Choroid plexus epithelial cell (primary cell): Measurements from ENCODE around the gene PLSCR5.

Experiments
- DNase-seq: peaks from one replicate; pipeline ENCODE4 v3.0.0-alpha.2; 2010; ENCODE audit warnings: low read depth
- H3K4me3 ChIP-seq: 2 replicates; pipeline ENCODE4 v1.5.1; 2011; ENCODE audit warnings: low read depth, mild to moderate bottlenecking, control low read depth, low read length, moderate library complexity
- TF ChIP-seq, protein P1 (sequence below): conservative IDR thresholded peaks from 2 replicates; pipeline ENCODE4 v1.5.1; 2011; ENCODE audit warnings: low read depth, mild to moderate bottlenecking, control low read depth, inconsistent platforms, low read length, moderate library complexity

PLSCR5 gene

DNA sequence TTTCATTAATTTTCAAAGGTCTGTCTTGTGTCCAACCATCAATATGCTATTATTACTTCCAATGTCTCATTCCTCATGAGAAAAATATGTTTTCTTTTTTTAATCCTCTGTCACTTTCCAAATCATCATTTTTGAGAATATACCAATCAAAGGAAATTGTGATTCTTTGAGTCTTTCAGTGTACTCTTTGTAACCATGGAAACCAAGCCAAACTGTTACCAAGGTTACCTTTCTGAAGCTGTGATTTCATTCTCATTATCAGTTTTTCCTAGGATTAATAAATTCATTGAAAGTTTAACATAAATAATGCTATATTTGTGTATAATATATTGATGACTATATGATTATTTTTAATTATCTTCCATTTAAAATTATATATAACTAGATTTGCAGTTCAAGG is 16.6 kb upstream of the PLSCR5 start:
- TF ChIP-seq, protein P1, sequence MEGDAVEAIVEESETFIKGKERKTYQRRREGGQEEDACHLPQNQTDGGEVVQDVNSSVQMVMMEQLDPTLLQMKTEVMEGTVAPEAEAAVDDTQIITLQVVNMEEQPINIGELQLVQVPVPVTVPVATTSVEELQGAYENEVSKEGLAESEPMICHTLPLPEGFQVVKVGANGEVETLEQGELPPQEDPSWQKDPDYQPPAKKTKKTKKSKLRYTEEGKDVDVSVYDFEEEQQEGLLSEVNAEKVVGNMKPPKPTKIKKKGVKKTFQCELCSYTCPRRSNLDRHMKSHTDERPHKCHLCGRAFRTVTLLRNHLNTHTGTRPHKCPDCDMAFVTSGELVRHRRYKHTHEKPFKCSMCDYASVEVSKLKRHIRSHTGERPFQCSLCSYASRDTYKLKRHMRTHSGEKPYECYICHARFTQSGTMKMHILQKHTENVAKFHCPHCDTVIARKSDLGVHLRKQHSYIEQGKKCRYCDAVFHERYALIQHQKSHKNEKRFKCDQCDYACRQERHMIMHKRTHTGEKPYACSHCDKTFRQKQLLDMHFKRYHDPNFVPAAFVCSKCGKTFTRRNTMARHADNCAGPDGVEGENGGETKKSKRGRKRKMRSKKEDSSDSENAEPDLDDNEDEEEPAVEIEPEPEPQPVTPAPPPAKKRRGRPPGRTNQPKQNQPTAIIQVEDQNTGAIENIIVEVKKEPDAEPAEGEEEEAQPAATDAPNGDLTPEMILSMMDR, result no peak
- no peak overlapping the region for H3K4me3 ChIP-seq
- DNase-seq, result peak; percentile 12

DNA sequence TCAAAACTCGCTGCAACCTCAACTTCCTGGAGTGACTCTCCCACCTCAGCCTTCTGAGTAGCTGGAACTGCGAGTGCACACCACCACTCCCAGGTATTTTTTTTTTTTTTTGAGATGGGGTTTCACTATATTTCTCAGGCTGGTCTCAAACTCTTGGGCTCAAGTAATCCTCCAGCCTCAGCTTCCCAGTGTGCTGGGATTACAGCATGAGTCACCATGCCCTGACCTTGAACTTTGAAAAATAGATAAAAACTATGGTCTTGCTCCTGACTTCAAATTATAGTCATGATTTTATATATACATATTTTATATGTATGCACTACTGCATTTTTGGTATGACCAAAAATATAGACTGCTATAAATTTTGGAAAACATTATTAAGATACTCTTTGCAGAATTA is 6.9 kb upstream of the PLSCR5 start:
- DNase-seq, result no peak
- TF ChIP-seq, protein P1, result no peak
- no peak overlapping the region for H3K4me3 ChIP-seq

DNA sequence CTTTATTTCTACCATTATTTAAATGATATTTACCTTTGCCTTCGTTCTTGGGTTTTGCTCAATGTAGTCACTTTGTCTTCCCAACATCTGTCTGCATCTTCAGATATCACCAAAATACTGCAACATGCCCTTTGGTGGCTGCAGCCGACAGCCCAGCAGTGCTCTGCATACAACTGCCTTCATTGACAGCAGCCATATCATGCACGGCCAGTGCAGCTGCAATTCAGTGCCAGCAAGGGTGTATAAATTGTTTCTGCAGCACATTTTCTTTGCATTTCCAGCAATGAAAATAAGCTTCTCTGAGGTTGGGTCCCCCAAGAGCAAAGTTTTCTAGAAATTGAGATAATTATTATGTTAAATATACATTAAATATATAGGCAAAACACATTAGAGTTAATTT is 6.0 kb upstream of the PLSCR5 start:
- no peak for DNase-seq
- TF ChIP-seq, protein P1, result no peak
- no peak overlapping the region for H3K4me3 ChIP-seq

DNA sequence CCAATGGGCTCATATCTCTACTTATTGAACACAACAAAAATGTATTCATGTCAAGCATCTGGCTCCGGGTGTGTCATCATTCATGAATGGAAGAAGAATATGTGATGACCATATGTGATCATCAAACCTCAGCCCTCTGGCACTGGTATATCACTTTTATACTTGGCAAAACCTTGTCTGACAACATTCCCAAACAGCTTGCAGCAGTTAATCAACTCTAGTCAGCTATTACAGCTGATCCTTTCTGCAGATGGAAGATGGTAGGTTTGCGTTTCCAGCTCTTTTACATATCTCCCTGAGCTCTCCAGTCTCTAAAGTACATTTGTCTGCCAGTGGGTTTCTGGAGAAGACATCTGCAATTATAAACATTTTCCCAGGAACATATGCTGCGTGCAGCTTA is 6.6 kb downstream of the PLSCR5 start:
- TF ChIP-seq, protein P1, result no peak
- DNase-seq, result no peak

DNA sequence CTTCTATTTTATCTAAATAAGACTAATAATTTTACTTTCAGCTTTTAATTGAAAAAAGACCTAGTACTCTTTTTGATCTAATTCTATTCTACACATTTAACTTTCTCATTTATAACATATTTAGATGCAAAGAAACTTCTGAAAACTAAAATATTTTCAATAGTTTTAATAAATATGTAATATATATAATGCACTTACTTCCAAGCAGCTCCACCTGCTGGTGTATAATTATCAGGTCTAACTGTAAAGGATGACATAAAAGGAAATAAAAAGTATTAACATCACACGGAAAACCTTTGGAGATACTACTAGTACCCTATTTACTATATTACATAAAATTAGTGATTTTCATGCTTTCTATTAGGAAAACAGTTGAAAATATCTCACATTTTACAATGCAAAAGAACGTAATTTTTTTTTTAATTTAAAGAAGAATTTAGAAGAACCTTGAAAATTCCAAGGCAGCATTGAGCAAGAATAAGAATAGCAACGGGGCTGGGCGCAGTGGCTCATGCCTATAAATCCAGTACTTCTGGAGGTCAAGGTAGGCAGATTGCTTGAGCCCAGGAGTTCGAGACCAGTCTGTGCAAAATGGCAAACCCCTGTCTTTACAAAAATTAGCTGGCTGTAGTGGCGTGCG is 10.2 kb downstream of the PLSCR5 start:
- TF ChIP-seq, protein P1, result no peak
- H3K4me3 ChIP-seq, result no peak overlapping the region
- peak; percentile 65 for DNase-seq

More for the DNA sequence above, 6.6 kb downstream of the PLSCR5 start:
- H3K4me3 ChIP-seq, result no peak overlapping the region

DNA sequence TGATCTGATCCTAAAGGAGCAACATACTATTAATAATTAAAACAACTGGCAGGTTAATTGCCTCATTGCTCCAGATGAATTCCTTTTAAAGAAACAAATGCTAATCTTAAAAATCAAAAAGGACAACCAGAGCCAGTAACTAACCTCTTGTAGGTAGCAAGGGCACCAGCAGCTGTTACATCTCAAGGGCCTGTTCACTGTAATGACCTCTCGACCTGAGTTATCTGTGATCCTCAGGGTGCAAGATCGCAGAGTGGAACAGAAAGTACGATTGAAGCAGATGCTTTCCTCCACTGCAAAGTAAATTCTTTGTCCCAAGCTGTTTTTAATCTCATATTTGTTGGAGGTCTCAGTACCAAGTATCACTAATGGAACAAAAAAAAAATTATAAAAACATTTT is 11.4 kb downstream of the PLSCR5 start:
- H3K4me3 ChIP-seq, result no peak overlapping the region
- DNase-seq, result no peak
- TF ChIP-seq, protein P1, result no peak

DNA sequence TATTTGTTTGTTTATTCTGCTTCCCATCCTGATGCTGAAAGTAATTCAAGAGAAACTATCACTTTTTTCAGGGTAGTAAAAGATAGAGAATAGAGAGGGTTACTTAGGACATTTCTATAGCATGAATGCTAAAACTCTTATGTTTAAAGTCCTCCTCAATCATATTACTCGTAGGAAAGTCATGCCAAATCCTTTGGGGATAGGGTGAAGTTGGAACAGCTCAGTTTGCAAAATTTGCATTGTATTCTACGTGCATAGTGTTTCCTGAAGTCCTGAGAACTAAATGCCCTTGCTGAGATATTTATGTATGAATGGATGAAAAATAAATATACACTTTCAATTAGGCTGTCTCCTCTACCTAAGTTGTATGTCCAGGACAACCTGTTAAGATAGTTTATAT is 14.6 kb downstream of the PLSCR5 start:
- TF ChIP-seq, protein P1, result no peak
- no peak overlapping the region for H3K4me3 ChIP-seq
- peak; percentile 15 for DNase-seq
